Smooth muscle cell of bladder (primary cell): ENCODE data around the gene ZNF273. TPM values are rescaled to one million over a fixed set of nuclear protein-coding genes. Genes with fewer than 3 reads are reported as not detected.

ENCODE experiments used
- total RNA-seq: library from RNA; depleted of rRNA; stranded (reverse); fragments of >200 nt; gene quantifications from 2 replicates; pipeline ENCODE4 v1.2.3, GENCODE V29; 2014

ZNF273 gene
- total RNA-seq, result 1.7 and 2.5 TPM in 2 replicates

DNA sequence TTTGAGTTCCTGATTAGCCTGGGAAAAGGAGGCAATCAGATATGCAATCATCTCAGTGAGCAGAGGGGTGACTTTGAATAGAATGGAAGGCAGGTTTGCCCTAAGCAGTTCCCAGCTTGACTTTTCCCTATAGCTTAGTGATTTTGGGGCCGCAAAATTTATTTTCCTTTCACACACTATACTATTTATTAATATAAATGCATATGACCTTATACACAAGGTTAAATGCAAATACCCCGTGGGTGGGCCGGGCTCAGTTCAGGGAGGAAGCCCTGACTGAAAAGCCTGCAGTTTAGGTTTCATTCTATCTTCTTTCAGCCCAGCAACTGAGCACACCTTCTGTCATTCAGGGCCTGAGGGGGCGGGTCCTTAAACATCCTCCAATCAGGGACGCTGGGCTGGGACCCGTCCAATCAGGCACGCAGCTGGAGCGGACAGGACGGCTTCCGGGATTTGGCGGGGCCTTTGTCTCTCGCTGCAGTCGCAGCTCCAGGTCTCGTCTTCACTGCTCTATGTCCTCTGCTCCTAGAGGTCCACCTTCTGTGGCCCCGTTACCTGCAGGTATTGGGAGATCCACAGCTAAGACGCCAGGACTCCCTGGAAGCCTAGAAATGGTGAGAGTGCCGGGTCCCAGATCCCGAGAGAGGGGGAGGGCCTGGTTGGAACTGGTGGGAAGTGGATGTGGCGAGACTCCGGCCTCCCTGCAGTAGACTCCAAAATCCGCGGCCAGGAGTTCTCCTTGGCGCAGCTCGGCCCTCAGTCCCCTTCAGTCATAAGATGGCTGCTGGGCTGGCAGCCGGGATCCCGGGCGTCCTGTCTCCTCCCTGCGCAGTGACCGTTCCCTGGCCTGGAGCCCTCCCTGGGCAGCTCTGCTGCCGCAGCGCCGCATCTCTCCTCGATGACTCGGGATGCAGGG is at the start of gene ZNF273:
TSS of gene ZNF273 (plus strand) at position 468 of the 916 bp plus-strand sequence. CDS start at position 513, 45 bp downstream.

Other genes starting within 250 kb of the ZNF273 start
- 0.92 and 1.3 TPM in 2 replicates for gene ZNF107, start 237.1 kb upstream of the ZNF273 start, total RNA-seq
- 3.0 and 3.4 TPM in 2 replicates for gene ZNF138, start 108.8 kb upstream of the ZNF273 start, total RNA-seq
- gene ZNF117, start 87.8 kb downstream of the ZNF273 start, total RNA-seq, result 3.4 and 3.6 TPM in 2 replicates
- gene ERV3-1, start 103.4 kb downstream of the ZNF273 start, total RNA-seq, result 5.0 and 6.9 TPM in 2 replicates